SK-N-SH treated with all-trans-retinoic acid at 6 μM for 48 hours (cell line): ENCODE results near the gene RMND5A.

Experiments
- ATAC-seq: fragments of 200-7000 bp; cut with Tn5 transposase; 3 replicates; pipeline ENCODE4 v1.9.1; 2020; ENCODE audit warnings: mild to moderate bottlenecking, moderate library complexity
- BACH2 ChIP-seq: fragments of 250-450 bp; sonication (Bioruptor Pico); IDR thresholded peaks from 2 replicates; pipeline ENCODE4 v1.9.0; 2021; ENCODE audit warnings: mild to moderate bottlenecking, borderline replicate concordance
- CSDC2 ChIP-seq: fragments of 250-450 bp; sonication (Bioruptor Pico); IDR thresholded peaks from 2 replicates; pipeline ENCODE4 v1.5.0; 2020; ENCODE audit warnings: mild to moderate bottlenecking, moderate library complexity
- ESRRG ChIP-seq: fragments of 250-450 bp; sonication (Bioruptor Pico); IDR thresholded peaks from 2 replicates; pipeline ENCODE4 v1.6.1; 2021; ENCODE audit warnings: mild to moderate bottlenecking
- GLIS3 ChIP-seq: fragments of 250-450 bp; sonication (Bioruptor Pico); IDR thresholded peaks from 2 replicates; pipeline ENCODE4 v1.5.0; 2020; ENCODE audit warnings: mild to moderate bottlenecking, moderate library complexity
- ISL1 ChIP-seq: fragments of 250-450 bp; sonication (Bioruptor Pico); IDR thresholded peaks from 2 replicates; pipeline ENCODE4 v2.1.2; 2022; ENCODE audit warnings: mild to moderate bottlenecking, moderate library complexity
- OSR1 ChIP-seq: fragments of 250-450 bp; sonication (Bioruptor Pico); IDR thresholded peaks from 2 replicates; pipeline ENCODE4 v1.8.0; 2022; ENCODE audit warnings: moderate library complexity, mild to moderate bottlenecking, inconsistent platforms
- PPARA ChIP-seq: fragments of 250-450 bp; sonication (Bioruptor Pico); IDR thresholded peaks from 2 replicates; pipeline ENCODE4 v1.5.0; 2020; ENCODE audit warnings: mild to moderate bottlenecking, borderline replicate concordance
- RARB ChIP-seq: fragments of 250-450 bp; sonication (Bioruptor Pico); IDR thresholded peaks from 2 replicates; pipeline ENCODE4 v1.8.0; 2021; ENCODE audit warnings: mild to moderate bottlenecking, moderate library complexity
- SNAI2 ChIP-seq: fragments of 250-450 bp; sonication (Bioruptor Pico); IDR thresholded peaks from 2 replicates; pipeline ENCODE4 v1.5.0; 2020; ENCODE audit warnings: mild to moderate bottlenecking, moderate library complexity
- TCF4 ChIP-seq: fragments of 250-450 bp; sonication (Bioruptor Pico); IDR thresholded peaks from 2 replicates; pipeline ENCODE4 v1.8.0; 2021; ENCODE audit warnings: mild to moderate bottlenecking, moderate library complexity, borderline replicate concordance
- TOX ChIP-seq: fragments of 250-450 bp; sonication (Bioruptor Pico); IDR thresholded peaks from 2 replicates; pipeline ENCODE4 v1.8.0; 2021; ENCODE audit warnings: mild to moderate bottlenecking, moderate library complexity, borderline replicate concordance
- TSHZ2 ChIP-seq: fragments of 250-450 bp; sonication (Bioruptor Pico); IDR thresholded peaks from 2 replicates; pipeline ENCODE4 v1.5.0; 2020; ENCODE audit warnings: mild to moderate bottlenecking, moderate library complexity
- ZC3H10 ChIP-seq: fragments of 250-450 bp; sonication (Bioruptor Pico); IDR thresholded peaks from 2 replicates; pipeline ENCODE4 v1.5.1; 2021; ENCODE audit warnings: mild to moderate bottlenecking, moderate library complexity
- ZFP3 ChIP-seq: fragments of 250-450 bp; sonication (Bioruptor Pico); IDR thresholded peaks from 2 replicates; pipeline ENCODE4 v1.5.0; 2020; ENCODE audit warnings: mild to moderate bottlenecking, moderate library complexity
- ZFP30 ChIP-seq: fragments of 450-650 bp; formaldehyde crosslinking; IDR thresholded peaks from 2 replicates; pipeline ENCODE4 v1.5.0; 2022; ENCODE audit warnings: mild to moderate bottlenecking, moderate library complexity
- ZNF565 ChIP-seq: fragments of 450-650 bp; formaldehyde crosslinking; conservative IDR thresholded peaks from 2 replicates; pipeline ENCODE4 v1.5.0; 2020; ENCODE audit warnings: low read depth, mild to moderate bottlenecking, moderate library complexity
- ZNF70 ChIP-seq: fragments of 450-650 bp; formaldehyde crosslinking; IDR thresholded peaks from 2 replicates; pipeline ENCODE4 v1.5.0; 2020; ENCODE audit warnings: mild to moderate bottlenecking, moderate library complexity
- ZNF8 ChIP-seq: fragments of 450-650 bp; formaldehyde crosslinking; IDR thresholded peaks from 2 replicates; pipeline ENCODE4 v1.5.0; 2020; ENCODE audit warnings: mild to moderate bottlenecking, moderate library complexity
- TF ChIP-seq, protein P1 (sequence below): fragments of 250-450 bp; sonication (Bioruptor Pico); IDR thresholded peaks from 2 replicates; pipeline ENCODE4 v1.8.0; 2020; ENCODE audit warnings: mild to moderate bottlenecking, moderate library complexity, borderline replicate concordance
- TF ChIP-seq, protein P2 (sequence below): fragments of 250-450 bp; sonication (Bioruptor Pico); IDR thresholded peaks from 2 replicates; pipeline ENCODE4 v1.5.1; 2021; ENCODE audit warnings: mild to moderate bottlenecking, moderate library complexity
- TF ChIP-seq, protein P3 (sequence below): fragments of 250-450 bp; sonication (Bioruptor Pico); IDR thresholded peaks from 2 replicates; pipeline ENCODE4 v1.8.0; 2021; ENCODE audit warnings: low read depth, mild to moderate bottlenecking, moderate library complexity, borderline replicate concordance

Gene RMND5A

GRCh38 chr2:86772611-86773010 lies 52.5 kb downstream of the RMND5A start (continued):
- no peak for TF ChIP-seq TSHZ2 (CRISPR knock-in tag)
- TF ChIP-seq, protein P1, sequence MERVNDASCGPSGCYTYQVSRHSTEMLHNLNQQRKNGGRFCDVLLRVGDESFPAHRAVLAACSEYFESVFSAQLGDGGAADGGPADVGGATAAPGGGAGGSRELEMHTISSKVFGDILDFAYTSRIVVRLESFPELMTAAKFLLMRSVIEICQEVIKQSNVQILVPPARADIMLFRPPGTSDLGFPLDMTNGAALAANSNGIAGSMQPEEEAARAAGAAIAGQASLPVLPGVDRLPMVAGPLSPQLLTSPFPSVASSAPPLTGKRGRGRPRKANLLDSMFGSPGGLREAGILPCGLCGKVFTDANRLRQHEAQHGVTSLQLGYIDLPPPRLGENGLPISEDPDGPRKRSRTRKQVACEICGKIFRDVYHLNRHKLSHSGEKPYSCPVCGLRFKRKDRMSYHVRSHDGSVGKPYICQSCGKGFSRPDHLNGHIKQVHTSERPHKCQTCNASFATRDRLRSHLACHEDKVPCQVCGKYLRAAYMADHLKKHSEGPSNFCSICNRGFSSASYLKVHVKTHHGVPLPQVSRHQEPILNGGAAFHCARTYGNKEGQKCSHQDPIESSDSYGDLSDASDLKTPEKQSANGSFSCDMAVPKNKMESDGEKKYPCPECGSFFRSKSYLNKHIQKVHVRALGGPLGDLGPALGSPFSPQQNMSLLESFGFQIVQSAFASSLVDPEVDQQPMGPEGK (CRISPR knock-in tag) = no peak
- no peak for TF ChIP-seq ZFP3 (CRISPR knock-in tag)
- no peak for TF ChIP-seq TCF4 (CRISPR knock-in tag)
- TF ChIP-seq ISL1 (CRISPR knock-in tag) = no peak
- TF ChIP-seq ZFP30 (CRISPR knock-in tag) = no peak
- no peak for TF ChIP-seq ZC3H10 (CRISPR knock-in tag)
- no peak for TF ChIP-seq TOX (CRISPR knock-in tag)

DNA sequence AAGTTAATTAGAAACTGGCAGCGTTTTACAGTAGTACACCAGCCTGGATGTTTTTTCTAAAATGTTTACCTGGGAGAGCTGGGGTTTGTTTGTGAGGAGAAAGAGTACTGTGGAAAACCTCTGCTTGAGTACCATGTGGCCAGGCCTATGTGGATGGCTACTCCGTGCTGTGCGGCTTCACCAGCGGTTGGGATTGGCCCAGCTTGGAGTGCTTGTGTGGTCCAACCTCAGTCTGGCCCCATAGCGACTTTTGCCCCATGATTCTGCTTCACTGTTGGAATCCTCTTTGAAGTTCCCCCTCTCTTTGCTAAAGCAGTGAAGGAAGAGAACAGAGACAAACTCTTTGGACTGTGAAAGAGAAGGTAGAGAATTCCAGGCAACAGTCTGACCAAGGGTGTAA lies 54.8 kb downstream of the RMND5A start:
- TF ChIP-seq ESRRG (CRISPR knock-in tag) (no peak), BACH2 (CRISPR knock-in tag) (no peak), ZNF70 (no peak), OSR1 (CRISPR knock-in tag) (no peak), GLIS3 (CRISPR knock-in tag) (no peak), CSDC2 (no peak), ZNF8 (CRISPR knock-in tag) (no peak), ZFP30 (CRISPR knock-in tag) (no peak), TOX (CRISPR knock-in tag) (no peak), PPARA (no peak), RARB (CRISPR knock-in tag) (no peak), ZFP3 (CRISPR knock-in tag) (no peak)
- TF ChIP-seq, protein P1 (CRISPR knock-in tag) = no peak
- ATAC-seq = no peak

DNA sequence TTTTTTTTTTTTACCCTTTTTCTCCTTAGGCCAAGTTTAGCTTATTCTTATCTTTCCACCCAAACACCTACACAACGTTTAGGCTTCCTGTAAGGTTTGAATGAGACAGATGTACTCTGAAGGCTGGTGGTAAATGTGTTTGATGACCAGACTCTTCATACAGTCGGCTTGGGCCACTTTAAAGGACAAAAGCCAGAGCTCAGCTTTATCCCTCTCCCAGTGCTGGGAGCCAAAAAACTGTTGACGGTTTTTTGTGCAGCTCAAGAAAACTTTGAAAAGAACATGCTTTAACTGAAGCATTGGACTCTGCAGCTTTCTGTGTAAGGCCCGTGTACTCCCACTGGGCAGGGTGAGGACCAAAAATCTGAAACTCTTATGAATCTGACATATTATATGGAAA lies 55.2 kb downstream of the RMND5A start:
- ATAC-seq = no peak
- TF ChIP-seq ZNF8 (CRISPR knock-in tag) (no peak), TOX (CRISPR knock-in tag) (no peak)
- TF ChIP-seq, protein P2, sequence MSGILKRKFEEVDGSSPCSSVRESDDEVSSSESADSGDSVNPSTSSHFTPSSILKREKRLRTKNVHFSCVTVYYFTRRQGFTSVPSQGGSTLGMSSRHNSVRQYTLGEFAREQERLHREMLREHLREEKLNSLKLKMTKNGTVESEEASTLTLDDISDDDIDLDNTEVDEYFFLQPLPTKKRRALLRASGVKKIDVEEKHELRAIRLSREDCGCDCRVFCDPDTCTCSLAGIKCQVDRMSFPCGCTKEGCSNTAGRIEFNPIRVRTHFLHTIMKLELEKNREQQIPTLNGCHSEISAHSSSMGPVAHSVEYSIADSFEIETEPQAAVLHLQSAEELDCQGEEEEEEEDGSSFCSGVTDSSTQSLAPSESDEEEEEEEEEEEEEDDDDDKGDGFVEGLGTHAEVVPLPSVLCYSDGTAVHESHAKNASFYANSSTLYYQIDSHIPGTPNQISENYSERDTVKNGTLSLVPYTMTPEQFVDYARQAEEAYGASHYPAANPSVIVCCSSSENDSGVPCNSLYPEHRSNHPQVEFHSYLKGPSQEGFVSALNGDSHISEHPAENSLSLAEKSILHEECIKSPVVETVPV (CRISPR knock-in tag) = no peak

DNA sequence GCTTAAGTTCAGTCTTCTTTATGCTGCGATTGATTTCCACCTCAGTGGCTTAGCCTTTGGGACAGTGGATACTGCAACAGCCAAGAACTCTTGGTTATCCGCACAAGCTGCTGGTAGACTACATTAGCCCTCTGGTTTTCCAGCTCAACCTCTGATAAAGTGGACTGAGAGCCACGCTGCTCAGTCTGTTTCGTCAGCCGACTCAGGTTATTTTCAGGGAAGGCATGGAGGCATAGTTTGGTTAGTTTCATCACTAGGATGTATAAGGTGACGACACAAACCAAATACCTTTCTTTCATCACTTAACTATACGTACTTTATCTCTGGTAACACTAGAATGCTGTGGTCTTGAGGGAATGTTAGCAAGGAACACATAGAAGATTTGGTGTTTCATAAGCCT lies 56.4 kb downstream of the RMND5A start:
- no peak for ATAC-seq
- TF ChIP-seq, protein P3, sequence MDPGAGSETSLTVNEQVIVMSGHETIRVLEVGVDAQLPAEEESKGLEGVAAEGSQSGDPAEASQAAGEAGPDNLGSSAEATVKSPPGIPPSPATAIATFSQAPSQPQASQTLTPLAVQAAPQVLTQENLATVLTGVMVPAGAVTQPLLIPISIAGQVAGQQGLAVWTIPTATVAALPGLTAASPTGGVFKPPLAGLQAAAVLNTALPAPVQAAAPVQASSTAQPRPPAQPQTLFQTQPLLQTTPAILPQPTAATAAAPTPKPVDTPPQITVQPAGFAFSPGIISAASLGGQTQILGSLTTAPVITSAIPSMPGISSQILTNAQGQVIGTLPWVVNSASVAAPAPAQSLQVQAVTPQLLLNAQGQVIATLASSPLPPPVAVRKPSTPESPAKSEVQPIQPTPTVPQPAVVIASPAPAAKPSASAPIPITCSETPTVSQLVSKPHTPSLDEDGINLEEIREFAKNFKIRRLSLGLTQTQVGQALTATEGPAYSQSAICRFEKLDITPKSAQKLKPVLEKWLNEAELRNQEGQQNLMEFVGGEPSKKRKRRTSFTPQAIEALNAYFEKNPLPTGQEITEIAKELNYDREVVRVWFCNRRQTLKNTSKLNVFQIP (CRISPR knock-in tag) = no peak
- TF ChIP-seq OSR1 (CRISPR knock-in tag) = no peak
- no peak for TF ChIP-seq RARB (CRISPR knock-in tag)
- TF ChIP-seq BACH2 (CRISPR knock-in tag) = no peak
- TF ChIP-seq ZFP3 (CRISPR knock-in tag) = no peak
- TF ChIP-seq ZNF8 (CRISPR knock-in tag) = no peak
- no peak for TF ChIP-seq ZNF565 (CRISPR knock-in tag)
- no peak for TF ChIP-seq TOX (CRISPR knock-in tag)
- no peak for TF ChIP-seq ZFP30 (CRISPR knock-in tag)
- TF ChIP-seq, protein P1 (CRISPR knock-in tag) = no peak
- TF ChIP-seq CSDC2 = no peak
- TF ChIP-seq TSHZ2 (CRISPR knock-in tag) = no peak
- no peak for TF ChIP-seq ZNF70
- TF ChIP-seq SNAI2 = no peak
